ENCODE results near the gene DHRS2.

The DHRS2 gene

DNA sequence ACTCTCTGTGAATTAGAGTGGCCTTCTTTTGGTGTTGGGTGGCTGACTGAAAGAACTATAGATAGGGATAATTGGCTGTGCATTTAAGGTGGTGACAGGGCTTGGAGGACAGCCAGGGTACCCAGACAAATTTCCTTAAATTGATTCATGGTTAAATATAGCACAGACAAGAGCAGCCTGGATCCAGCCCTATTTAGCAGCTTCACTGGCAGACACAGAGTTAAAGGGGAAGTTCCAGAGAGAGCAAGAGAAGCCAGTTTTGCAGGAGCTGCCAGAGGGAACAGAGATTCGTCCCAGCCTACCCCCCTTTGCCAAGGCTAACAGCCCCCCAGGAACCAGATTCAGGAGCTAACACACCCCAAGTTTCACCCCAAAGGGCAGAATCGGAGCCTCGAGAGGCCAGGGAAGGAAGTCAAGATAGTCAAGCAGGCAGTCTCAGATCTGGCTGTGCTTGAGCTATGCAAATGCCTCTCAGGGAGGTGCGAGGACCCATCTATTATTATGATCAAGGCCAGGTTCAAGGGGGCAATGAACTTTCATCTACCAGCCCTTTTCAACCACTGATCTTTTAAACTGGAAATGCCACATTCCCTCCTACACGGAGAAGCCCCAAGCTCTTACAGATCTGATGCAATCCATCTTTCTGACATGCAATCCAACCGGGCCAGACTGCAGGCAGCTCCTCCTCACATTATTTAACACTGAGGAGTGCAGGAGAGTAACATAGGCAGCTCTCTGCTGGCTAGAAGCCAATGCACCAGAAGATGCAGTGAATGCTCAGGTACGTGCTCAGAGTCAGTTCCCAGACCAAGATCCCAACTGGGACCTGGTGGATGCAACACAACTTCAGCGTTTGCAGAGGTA is 58.2 kb downstream of the DHRS2 start:
- no peak for DNase-seq
